HFF-Myc (cell line): ENCODE data around the gene MALRD1.
"Not testable (repeated sequence)": the region's sequence is repeated elsewhere in the genome, so short reads cannot be mapped to it uniquely, and the experiment has no call there.

Experiments
- DNase-seq: peaks from one replicate; pipeline ENCODE4 v3.0.0-alpha.2; 2011; ENCODE audit warnings: low read depth; ENCODE audit errors: extremely low read depth
- H3K4me3 ChIP-seq: replicated peaks from 2 replicates; pipeline ENCODE4 v1.5.1; 2011; ENCODE audit warnings: low read depth, mild to moderate bottlenecking, control low read depth, low read length
- CTCF ChIP-seq: IDR thresholded peaks from 2 replicates; pipeline ENCODE4 v1.5.1; 2012; ENCODE audit warnings: mild to moderate bottlenecking, low read depth, low read length, control low read depth; ENCODE audit errors: missing control alignments

The MALRD1 gene

GRCh38 chr10:19756919-19757318 lies 708.3 kb downstream of the MALRD1 start:
- no peak for TF ChIP-seq CTCF
- no peak for DNase-seq
- no peak overlapping the region for H3K4me3 ChIP-seq

- no peak for TF ChIP-seq CTCF
- H3K4me3 ChIP-seq = no peak overlapping the region
- no peak for DNase-seq
Measured at GRCh38 chr10:19762026-19762425, 713.4 kb downstream of the MALRD1 start.

GRCh38 chr10:19764111-19764510 lies 715.5 kb downstream of the MALRD1 start:
- TF ChIP-seq CTCF = no peak
- no peak overlapping the region for H3K4me3 ChIP-seq
- no peak for DNase-seq

GRCh38 chr10:19767876-19768275 lies 719.3 kb downstream of the MALRD1 start:
- DNase-seq = no peak
- peak; percentile 2 for TF ChIP-seq CTCF
- no peak overlapping the region for H3K4me3 ChIP-seq

GRCh38 chr10:19769826-19770225 lies 721.2 kb downstream of the MALRD1 start:
- not testable (repeated sequence) for H3K4me3 ChIP-seq, DNase-seq

GRCh38 chr10:19772972-19773371 lies 724.4 kb downstream of the MALRD1 start:
- no peak overlapping the region for H3K4me3 ChIP-seq
- no peak for TF ChIP-seq CTCF
- DNase-seq = no peak

- no peak for DNase-seq
- no peak for TF ChIP-seq CTCF
- no peak overlapping the region for H3K4me3 ChIP-seq
Measured at GRCh38 chr10:19775296-19775695, 726.7 kb downstream of the MALRD1 start.
